Medulla oblongata (tissue), 1 donor: ENCODE results near the gene LDLRAP1.

Source experiments
- DNase-seq: peaks from one replicate; pipeline ENCODE4 v3.0.0-alpha.2; 2015; ENCODE audit errors: extremely low spot score

The LDLRAP1 gene

DNA sequence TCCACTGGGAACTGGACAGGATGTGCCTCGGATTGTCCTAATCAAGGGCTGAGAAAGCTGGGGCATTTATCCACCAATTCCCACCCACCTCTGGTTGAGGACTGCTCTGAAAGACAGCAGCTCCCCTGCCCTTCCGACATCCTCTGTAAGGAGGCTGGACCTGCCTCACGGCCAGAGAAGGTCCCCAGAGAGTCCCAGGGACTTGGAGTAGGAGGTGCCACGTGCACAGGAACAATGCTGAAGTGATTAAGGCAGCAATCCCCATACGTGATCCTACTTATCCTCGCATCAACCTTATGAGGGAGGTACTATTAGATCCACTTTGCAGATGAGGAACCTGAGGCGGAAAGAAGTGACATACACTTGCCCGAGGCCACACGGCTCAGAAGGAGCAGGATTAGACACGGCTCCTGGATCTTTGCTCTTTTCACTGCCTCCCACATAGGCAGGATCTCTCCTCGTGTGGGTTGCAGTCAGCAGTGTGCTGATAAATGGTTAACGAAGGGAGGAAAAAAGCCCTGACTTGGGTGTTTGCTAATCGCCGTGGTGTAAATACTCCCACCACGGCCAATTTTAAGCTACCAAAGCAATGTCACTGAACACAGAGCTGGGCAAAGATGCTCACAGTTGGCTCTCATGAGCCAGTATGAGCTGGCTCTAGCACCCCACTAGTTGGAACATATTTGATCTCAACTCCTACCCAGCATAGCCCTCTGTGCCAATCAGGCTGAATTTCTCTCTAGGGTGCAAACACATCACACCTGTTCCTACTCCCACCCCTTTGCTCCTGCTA is 18.6 kb upstream of the LDLRAP1 start:
- DNase-seq, result no peak

- DNase-seq, result no peak
Observed at GRCh38 chr1:25525361-25525688, 18.1 kb upstream of the LDLRAP1 start.

GRCh38 chr1:25526753-25527152 is 16.7 kb upstream of the LDLRAP1 start:
- DNase-seq, result no peak

DNA sequence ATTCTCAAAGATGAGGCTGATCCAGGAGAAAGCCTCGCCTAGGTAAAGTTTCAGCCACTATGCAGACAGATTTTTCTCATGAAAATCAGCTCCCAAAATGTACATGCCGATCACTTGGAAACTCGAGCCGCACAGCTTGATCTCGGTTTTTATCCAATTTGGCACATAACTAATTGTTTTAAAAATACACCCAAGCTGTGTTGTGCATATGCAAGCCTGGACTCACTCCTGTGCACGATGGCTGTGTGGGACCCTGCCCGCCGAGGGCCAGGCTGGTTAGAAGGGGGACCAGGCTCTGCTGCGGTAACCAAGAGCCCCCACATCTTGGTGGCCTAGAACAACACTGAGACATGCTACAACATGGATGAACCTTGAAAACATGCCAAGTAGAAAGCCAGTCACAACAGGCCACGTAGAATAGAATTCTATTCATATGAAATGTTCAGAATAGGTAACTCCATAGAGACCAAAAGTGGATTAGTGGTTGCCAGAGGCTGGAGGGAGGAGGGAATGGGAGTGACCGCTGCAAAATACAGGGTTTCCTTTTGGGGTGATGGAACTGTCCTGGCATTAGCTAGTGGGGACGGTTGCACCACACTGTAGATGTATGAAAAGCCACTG is 16.1 kb upstream of the LDLRAP1 start:
- DNase-seq, result no peak

- DNase-seq, result no peak
Observed at GRCh38 chr1:25527946-25528595, 15.3 kb upstream of the LDLRAP1 start.

DNA sequence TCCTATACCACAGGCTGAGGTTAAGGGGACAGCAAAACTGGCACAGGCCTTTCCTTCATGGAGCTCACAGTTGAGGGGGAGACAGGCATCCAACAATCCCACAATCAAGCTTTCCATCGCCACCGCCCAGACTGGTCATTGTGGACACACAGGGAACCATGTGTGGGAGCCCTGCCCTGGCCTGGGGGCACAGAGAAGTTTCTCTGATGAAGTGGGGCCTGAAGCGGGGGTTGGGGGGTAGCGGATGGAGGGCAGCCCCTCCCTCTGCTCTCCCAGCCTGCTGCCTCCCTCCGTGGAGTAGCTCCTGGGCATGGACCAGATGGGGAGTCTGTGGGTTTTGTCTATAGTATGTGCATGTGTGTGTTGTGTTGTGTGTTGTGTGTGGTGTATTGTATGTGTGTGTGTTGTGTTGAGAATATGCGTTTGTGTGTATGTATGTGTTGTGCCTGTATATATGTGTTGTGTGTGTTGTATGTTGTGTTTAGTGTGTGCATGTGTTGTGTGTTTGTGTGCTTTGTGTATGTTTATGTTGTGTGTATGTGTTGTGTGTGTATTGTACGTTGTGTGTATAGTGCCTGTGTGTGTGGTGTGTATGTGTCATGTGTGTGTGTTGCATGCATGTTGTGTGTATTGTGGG is 14.4 kb upstream of the LDLRAP1 start:
- no peak for DNase-seq

DNA sequence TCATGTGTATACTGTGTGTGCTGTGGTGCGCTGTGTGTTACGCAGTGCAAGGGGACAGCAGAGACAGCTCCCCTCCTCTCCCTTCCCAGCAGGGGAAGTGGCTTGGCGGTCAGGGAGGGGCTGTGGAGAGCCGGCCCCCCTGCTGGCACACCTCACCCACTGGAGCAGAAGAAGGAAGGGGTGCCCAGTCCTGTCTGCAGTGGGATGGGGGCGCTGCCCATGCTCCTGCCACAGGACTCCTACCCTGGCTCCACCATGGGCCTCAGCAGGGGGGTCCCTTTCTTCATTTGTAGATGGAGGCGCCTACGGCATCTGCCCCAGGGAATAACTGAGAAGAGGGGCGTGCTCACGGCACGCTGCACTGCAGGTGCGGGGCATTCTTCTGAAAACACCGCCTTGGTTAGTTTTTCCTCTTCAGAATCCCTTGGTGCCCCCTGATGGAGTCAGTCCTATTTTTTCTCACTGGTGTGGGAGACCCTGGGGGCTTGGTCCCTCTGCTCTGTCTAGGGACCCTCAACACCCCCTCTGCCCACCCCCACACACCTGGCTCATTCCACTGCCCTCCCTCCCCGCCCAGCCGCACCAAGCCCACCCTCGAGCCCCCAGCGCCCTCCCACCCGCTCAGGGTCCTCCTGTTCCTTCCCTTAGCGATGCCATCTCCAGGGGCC is 13.8 kb upstream of the LDLRAP1 start:
- DNase-seq, result no peak

DNA sequence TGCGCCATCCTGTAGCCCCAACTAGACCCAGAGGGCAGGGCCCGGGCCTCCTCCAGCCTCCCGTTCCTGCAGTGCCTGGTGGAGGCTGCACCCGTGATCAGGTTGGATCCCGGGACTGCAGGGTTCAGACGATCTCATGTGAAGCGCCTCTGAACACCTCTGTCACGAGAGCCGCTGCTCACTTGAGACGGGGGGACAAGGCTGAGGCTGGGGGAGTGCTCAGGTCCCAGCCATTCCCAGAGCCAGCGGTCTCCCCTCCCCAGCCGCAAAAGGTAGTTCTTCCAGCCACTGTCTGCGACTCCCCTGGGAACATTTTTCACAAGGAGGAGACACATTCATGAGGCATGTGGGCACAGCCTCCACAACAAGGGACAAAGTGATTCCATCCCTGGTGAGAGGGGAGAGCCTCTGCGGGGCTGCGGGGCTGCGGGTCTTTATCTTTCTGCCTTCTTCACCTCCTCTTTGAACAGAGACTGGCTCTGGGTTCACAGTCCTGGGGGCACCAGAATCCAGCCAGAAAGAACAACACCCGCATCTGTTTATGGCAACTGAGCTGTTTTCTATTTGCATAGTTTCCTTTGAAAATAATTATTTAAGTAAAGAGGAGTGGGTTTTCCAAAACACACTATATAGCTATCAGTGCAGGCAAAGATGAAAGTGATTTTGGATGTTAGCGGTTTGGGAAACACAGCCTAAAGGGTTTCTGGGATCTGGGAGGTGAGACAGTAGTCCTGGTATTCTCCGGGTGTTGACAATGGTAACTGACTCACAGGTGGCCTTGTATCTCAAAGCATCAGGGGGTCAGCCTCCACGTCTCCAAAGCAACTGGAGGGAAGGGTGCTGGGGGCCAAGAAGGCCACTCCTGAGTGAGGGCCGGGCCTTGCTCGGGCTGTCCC is 13.0 kb upstream of the LDLRAP1 start:
- DNase-seq, result no peak

DNA sequence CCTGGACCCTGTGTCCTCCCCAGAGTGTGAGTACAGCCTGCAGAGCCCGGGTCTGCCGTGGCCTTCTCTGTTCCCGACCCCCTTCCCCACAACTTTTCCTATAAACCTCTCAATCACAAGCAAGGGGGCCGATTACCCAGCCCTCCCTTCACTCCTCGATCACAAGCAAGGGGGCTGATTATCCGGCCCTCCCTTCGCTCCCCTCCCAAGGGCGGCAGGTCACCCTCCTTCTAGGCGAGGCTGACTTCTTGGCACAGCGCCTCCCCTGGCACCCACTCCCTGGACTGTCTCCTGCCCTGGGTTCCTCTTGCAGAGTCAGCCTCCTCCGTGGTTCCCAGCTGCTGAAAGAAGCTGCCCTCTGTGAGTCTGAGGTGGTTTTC is 12.3 kb upstream of the LDLRAP1 start:
- DNase-seq, result no peak

DNA sequence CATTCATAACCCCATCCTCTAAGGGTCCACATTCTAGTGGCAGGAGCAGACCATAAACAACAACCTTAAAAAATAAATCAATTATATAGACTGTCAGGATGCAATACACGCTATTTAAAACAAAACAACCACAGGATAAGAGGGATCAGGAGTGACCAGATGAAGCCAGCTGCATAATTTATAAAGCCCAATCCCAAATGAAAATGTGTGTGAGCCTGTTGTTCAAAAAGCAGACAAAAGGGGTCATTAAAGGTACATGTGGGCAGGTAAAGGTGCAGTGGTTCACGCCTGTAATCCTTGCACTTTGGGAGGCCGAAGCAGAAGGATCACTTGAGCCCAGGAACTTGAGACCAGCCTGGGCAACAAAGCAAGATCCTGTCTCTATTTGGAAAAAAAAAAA is 10.4 kb upstream of the LDLRAP1 start:
- no peak for DNase-seq

- no peak for DNase-seq
Observed at GRCh38 chr1:25533775-25534409, 9.5 kb upstream of the LDLRAP1 start.

DNA sequence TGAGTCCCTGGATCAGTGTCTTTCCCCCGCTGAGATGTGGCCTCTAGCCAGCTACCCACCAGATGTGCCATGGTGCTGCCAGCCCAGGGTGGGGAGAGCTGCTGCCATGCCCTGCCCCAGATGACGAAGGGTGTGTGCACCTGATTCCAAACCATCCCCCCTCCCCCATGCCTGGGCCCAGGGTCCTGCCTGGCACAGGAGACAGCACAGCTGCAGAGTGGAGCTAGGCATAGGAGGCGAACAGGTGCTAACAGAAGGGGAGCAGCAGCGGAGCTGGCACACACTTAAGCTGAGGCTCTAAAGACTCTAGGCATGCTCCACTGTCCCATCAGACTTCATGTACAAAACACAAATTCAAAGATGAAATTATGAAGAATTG is 9.0 kb upstream of the LDLRAP1 start:
- no peak for DNase-seq

DNA sequence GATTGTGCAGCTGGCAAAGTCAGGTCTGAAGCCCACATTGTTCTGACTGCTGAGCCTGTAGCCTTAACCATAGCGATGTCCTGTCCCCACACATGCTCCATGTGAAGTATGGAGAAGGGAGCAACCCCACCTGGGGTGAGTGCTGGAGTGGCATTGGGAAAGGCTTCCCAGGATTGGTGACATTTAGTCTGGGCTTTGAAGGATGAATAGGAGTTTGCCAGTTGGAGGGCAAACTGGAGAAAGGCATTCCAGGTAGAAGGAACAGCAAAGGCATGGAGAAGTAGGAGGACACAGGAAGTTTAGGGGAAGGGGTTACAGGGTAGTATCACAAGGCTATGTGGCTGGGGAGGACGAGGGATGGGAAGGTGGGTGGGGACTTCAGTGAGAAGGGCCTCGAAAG is 7.3 kb upstream of the LDLRAP1 start:
- no peak for DNase-seq

DNA sequence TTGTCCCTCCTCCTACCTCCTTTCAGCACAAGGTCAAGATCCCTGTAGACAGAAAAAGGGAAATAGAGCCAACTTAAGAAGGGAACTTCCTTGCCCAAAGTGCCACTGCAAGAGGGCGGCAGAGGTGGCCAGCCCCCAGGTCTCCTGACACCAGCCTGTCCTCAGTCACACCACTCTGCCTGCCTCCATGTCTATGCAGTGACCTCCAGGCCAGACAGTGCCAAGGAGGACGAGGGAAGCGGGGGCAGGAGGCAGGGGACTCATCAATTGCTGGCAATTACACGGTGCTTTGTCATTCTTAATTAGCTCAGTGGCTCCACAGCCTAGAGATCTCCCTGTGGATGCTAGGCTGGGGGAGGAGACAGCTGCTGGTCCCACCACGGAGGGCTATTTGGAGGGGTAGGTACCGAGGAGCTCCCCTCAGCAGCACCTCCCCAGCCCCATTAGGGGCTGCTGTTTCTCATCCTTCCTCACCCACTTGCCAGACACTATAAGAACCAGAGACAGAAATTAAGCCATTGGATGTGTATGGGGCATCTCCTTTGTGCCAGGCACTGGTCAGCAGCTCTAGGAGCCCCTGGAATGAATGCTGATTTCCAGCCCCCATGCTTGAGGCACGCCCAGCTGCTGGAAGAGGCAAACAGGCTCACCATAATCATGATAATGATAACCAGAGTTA is 6.1 kb upstream of the LDLRAP1 start:
- DNase-seq, result no peak

DNA sequence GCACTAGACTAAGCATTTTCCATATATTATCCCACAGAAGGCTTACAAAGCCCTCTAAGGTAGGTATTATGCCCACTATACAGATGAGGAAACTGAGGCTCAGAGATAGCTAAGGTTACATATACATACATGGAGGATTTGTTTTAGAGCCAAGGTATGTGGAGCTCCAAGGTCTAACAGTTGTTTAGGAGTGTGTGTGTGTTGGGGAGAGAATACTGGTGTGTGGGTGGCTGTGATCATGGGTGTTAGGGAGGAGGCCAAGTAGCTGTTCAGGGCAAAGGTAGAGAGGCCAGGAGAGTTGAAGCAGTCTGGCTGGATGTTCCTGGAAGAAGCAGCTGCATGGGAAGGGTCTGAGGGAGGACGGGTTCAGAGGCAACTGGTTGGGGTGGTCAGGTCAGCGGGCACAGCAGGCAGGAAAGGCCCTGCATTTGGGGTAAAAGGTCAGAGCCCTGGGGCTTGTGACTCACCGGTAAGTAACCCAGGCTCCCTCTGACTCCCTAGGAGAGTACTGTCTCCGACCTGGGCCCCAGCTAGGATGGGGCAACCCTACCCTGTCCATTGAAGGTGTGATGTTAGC is 5.1 kb upstream of the LDLRAP1 start:
- no peak for DNase-seq

GRCh38 chr1:25540750-25541342 is 2.6 kb upstream of the LDLRAP1 start:
- DNase-seq, result no peak

DNA sequence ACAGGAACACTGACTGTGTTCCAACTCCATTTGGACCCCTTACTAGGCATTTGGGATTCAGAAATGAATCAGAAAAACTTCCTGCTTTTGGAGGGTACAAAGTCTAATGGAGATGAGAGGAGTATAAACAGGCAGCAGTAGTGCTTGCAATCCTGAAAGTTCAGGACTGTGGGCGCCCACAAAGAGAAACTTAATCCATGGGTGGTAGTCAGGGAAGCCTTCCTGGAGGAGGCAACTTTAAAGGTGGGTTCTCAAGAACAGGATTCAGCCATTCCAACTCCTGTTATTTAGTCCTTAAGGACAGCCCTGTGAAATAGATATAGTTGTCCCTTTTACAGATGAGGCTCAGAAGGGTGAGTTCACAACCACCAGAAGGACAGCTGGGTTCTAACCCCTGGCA is 2.0 kb upstream of the LDLRAP1 start:
- DNase-seq, result no peak

GRCh38 chr1:25541889-25542658 is 1.3 kb upstream of the LDLRAP1 start:
- peak; percentile 40 for DNase-seq

DNA sequence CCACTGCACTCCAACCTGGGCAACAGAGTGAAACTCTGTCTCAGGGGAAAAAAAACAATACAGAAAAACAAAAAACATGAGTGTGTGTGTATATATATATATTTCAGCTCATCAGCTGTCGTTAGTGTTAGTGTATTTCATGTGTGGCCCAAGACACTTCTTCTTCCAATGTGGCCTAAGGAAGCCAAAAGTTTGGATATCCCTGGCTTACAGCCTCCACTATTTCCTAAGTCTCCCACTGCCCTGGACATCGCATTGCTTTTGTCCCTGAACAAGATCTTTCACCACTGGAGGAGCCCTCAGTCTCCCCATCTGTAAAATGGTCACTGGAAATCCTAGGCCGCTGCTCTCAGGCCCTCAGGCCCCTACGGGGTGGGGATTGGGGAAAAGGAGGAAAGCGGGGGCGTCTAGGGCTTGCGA is 391 bp upstream of the LDLRAP1 start:
- no peak for DNase-seq
